RWPE1 (cell line): ENCODE measurements around the gene SNAP29.

Source experiments
- CTCF ChIA-PET: fragments of 350-600 bp; sonication (Branson Sonifier 250); formaldehyde crosslinking; extraction: SDS; loops from one replicate; lab custom pipeline; 2021; lab: Yijun Ruan, JAX
- POLR2A ChIA-PET: fragments of 400-600 bp; formaldehyde crosslinking; extraction: SDS; loops from one replicate; lab custom pipeline; 2020; ENCODE audit warnings: antibody characterized with exemption; ENCODE audit not compliant: low non-redundant PET; lab: Yijun Ruan, JAX
- DNase-seq: peaks from one replicate; pipeline ENCODE4 v3.0.0; 2012; ENCODE audit warnings: low spot score
- H3K27ac ChIP-seq: fragments of 450-650 bp; 2 replicates; pipeline ENCODE4 v1.5.1; 2017
- CTCF ChIP-seq: fragments of 450-650 bp; conservative IDR thresholded peaks from 2 replicates; pipeline ENCODE4 v1.5.1; 2017; ENCODE audit warnings: low read depth, mild to moderate bottlenecking

Gene SNAP29

GRCh38 chr22:20865875-20866445, 7.2 kb downstream of the SNAP29 start:
- no peak for TF ChIP-seq CTCF
- CTCF ChIA-PET = interaction anchor here (0.5 kb wide), 1 partner anchor 43 kb away, joined by 3 read pairs; no protein-coding TSS in a partner anchor
- POLR2A ChIA-PET = no interaction called here
- no peak for DNase-seq
- H3K27ac ChIP-seq = no peak overlapping the region; the same call in 1 of the 2 replicates

- no peak for TF ChIP-seq CTCF
- POLR2A ChIA-PET = no interaction called here
- H3K27ac ChIP-seq = no peak overlapping the region
- no peak for DNase-seq
- CTCF ChIA-PET = interaction anchor here (0.5 kb wide), 1 partner anchor 42 kb away, joined by 3 read pairs; no protein-coding TSS in a partner anchor
These were observed 7.9 kb downstream of the SNAP29 start for GRCh38 chr22:20866736-20867135.

GRCh38 chr22:20867179-20868024, 8.6 kb downstream of the SNAP29 start:
- ChIA-PET CTCF (no interaction called here), POLR2A (interaction anchor here (0.6 kb wide), 1 partner anchor 8 kb away, joined by 3 read pairs; no protein-coding TSS in a partner anchor)
- no peak for TF ChIP-seq CTCF
- DNase-seq = no peak
- H3K27ac ChIP-seq = peak overlapping the region; percentile 15; the same call in 1 of the 2 replicates

GRCh38 chr22:20868025-20868962, 9.5 kb downstream of the SNAP29 start:
- peak overlapping the region; percentile 15; the same call in 1 of the 2 replicates for H3K27ac ChIP-seq
- TF ChIP-seq CTCF = no peak
- ChIA-PET CTCF (interaction anchor here (0.7 kb wide), 1 partner anchor 178 kb away, joined by 3 read pairs; the partner anchor contains the start of gene LRRC74B), POLR2A (interaction anchor here (0.6 kb wide), 1 partner anchor 9 kb away, joined by 3 read pairs; no protein-coding TSS in a partner anchor)
- DNase-seq = no peak

GRCh38 chr22:20869234-20869633, 10.4 kb downstream of the SNAP29 start:
- DNase-seq = no peak
- ChIA-PET POLR2A (no interaction called here), CTCF (interaction anchor here (0.7 kb wide), 1 partner anchor 177 kb away, joined by 3 read pairs; the partner anchor contains the start of gene LRRC74B)
- TF ChIP-seq CTCF = no peak
- H3K27ac ChIP-seq = no peak overlapping the region; the same call in 1 of the 2 replicates

- ChIA-PET POLR2A (no interaction called here), CTCF (no interaction called here)
- DNase-seq = no peak
- no peak overlapping the region for H3K27ac ChIP-seq
- no peak for TF ChIP-seq CTCF
These were observed 14.4 kb downstream of the SNAP29 start for GRCh38 chr22:20873214-20873613.
